HG03521 (cell line): ENCODE measurements around the gene ANP32A.

ENCODE experiments used
- ATAC-seq: cut with Tn5 transposase; IDR thresholded peaks from one replicate; pipeline ENCODE4 v1.9.1; 2021; ENCODE audit warnings: mild to moderate bottlenecking, moderate library complexity; ENCODE audit not compliant: unreplicated experiment

Gene ANP32A

DNA sequence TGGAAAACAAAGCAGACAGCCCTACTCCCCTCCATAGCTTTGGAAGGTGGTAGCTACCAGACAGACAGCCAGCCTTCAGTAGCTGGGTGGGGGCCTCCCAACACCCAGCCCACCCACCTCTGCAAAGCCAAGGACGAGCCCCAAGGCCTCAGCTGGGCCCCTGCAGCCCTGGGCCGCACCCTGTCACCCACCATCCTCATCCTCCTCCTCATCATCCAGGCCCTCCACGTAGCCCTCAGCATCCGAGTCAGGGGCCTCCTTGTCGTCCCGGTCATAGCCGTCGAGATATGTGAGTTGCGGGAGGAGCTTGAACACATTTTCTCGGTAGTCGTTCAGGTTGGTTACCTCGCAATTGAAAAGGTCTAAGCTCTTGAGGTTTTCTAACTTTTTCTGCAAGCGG lies 36.5 kb downstream of the ANP32A start:
- ATAC-seq: no peak

DNA sequence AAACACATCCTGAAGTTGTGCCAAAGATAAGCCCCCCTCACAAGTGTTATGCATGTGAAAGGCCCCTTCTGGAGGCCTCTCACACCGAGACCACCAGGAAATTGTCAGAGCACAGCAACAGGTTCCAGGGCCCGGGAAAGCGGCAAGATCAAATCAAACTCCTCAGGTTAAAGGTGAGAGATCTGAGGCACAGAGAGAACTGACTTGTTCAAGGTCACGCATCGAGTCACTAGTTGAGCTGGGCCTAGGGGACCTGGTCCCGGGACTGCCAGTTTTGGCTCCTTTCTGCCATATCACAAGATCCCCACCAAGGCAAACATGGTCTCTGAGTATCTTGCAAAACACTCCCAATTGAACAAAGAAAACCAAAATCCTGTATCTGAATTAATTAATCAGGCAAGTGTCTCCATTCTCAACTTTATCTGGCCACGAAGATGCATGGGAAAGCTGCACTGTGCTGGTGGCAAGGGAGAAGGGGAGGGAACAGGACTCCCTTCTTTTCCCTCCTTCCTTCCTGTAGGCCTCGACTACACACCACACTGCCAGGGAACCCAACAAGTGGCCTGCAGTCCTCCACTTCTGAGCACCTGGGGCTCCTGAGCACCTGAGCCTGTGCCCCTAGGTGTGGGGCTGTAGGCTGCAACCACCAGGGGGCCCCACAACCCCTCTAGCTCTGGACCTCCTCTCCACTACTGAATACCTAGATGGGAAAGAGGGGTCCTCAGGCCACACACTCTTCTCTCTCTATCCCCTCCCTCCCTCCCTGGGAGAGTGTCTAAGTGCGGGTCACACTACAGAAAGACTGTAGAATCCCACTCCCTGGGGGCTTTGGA lies 37.3 kb downstream of the ANP32A start:
- ATAC-seq: no peak

DNA sequence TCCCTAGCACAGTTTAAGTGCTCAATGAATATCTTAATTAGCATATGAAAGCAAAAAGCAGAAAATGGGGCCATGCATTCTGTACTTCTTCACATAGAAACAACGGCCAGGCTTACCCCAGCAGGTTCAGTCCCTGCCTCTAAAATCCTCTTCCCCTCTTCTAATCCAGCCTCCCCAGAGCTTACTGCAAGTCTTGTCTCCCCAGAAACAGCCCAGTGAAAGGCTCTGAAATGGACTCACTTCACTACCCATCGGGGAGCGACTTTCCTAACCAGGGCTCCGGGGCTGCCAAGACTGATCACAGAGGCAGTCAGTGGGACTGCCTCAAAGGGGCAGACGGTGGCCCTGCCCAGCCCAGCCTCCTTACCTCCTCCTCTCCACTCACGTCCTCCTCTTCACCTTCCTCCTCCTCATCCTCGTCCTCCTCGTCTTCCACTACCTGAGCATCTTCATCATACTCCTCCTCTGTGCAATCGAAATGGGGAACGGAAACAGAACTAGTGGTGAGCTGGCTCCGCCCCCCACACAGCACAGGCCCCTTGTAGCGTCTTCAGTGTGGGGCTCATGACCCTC lies 38.0 kb downstream of the ANP32A start:
- no peak for ATAC-seq

DNA sequence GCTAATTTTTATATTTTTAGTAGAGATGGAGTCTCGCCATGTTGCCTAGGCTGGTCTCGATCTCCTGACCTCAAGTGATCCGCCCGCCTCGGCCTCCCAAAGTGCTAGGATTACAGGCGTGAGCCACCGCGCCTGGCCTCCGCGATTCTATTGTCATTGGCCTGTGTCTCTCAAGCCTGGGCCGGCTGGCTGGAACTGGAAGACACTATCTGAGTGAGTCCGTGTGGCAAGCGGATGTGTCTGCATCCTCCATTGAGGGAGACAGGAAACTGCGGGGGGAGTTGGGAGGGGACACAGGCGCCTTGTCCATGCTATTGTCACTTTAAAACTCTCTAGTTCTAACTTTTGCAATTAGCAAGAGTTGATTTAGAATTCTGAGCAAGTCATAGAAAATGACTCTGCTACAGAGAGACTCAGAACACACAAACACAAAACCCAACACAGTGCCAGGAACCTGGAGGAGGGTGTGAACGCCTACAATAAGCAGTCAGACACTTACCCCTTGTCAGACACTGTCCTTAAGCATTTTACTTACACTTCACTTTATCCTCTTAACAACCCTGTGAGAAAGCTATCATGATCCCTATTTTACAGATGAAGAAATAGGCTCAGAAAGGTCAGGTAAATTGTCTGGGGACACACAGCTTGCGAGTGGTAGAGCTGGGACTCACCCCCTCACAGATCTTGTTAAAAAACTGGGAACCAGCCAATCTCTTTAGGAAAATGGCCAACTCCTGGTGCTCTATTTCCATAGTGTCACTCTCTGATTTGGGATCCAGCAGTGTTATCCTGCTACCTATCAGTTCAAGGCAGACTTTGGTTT lies 38.7 kb downstream of the ANP32A start:
- ATAC-seq: no peak

DNA sequence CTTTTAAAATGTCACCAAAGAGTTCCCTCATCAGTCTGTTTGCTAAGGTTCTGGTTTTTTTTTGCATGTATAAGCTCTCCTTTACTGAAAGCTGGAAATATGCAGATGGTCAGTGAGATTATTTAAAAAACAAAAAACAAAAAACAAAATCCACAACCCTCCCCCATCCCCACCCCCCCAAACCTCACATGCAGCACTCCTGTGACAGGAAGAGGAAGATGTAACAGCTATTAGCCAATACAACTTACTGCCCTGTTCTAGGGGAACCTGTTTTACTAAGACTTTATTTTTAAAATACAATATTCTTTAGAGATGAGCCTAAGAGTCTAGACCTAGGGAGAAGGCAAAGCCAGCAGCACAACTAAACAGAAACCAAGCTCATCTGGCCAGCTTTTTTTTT lies 39.5 kb downstream of the ANP32A start:
- ATAC-seq: no peak

DNA sequence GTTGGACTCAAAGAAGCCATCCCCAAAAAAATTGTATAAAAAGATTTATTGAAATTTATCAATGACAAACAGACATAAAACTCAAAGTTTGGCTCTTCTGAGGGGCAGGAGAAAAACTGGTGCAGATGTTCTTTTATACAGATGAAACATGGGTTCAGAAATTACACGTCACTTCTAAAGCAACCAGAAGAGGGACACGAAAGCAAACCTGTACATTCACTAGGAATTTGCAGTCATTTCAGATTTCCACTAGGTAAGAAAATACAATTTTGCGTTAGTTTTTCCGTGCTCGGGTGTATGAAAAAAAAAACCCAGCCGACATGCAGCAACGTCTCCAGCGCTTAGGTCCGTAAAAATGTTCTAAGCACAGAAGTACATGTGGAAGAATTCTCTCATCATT lies 41.8 kb downstream of the ANP32A start:
- ATAC-seq: no peak

DNA sequence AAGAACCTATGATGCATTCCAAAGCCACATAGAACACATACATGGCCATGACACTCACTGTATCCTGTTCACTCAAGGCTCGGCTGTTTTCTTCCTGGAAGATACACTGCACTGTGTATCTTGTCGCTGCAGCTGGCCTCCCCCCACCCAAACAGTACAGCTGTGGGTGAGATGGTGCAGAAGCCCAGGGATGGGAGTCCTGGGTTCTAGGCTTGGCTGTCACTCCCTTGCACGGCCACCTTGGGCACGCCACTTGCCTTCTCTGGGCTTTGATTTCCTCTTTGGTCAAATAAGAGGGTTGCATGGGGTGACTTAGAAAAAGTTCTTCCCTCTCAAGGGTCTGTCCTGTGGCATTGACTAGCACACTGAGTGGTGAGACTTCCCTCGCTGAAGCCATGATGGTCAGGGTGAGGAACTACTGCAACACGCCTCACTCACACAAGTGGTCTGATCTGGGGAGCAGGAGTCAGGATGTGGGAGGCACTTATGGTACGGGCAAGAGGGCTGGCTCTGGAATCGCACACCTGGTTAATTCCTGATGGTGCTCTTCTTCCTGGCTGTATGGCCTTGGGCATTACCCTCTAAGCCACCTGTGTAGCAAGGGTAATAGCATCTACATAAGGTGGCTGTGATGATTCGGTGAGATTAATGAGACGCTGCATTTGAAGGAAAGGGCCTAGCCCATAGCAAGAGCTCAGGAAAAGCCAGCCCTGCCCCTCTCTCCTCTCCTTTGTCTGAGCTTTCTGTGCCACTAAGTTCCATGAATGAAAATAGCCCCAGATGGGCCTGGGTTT lies 44.0 kb downstream of the ANP32A start:
- ATAC-seq: no peak

DNA sequence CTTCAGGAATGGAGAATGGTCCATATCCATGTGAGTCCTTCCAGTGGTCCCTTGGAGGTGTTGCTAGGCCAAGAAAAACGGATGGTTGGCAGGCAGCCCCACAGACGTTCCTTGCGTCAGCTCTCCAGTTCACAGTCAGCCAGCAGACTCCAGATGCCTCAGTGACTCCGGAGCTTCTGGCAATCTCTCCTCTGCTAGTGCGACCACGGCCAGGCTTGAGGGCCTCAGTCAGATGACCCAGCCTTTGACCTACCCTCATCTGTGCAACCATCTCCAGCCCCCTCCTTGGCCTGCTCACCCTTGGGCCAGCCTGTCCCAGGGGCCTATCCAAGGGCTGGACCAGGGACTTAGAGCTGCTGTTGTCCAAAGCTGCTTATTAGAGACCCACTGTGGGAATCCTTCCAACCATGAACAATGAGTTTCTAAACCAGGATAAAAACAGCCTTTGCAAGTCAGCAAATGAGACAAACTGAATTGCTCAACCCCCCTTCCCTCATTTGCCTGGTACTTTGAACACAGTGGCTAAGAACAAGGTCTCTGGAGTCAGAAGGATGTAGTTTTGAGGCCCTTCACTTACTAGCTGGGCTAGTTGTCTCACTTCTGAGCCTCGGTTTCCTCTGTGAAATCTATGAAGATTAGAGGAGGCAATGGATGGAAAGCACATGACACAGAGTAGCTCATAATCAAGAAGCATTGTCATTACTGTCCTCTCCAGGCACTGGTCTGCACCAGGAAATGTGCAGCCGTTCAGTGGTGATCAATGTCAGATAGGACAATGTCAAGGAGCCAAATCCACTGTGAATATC lies 44.8 kb downstream of the ANP32A start:
- ATAC-seq: no peak

DNA sequence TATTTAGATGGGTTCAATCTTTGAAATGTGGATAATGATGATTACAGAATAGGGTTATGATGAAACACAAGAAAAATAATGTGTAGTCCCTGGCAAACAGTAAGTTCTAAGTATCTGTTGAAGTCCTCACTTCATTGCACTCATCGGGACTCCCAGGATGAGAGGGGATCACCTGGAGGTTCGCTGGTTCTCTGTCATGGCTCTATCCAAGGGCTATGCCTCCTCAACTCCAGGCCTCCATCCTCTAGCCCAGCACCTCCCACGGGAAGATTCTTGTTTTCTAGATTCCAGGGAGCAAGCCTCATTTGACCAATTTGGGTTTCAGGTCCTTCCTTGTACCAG lies 45.5 kb downstream of the ANP32A start:
- ATAC-seq: no peak

DNA sequence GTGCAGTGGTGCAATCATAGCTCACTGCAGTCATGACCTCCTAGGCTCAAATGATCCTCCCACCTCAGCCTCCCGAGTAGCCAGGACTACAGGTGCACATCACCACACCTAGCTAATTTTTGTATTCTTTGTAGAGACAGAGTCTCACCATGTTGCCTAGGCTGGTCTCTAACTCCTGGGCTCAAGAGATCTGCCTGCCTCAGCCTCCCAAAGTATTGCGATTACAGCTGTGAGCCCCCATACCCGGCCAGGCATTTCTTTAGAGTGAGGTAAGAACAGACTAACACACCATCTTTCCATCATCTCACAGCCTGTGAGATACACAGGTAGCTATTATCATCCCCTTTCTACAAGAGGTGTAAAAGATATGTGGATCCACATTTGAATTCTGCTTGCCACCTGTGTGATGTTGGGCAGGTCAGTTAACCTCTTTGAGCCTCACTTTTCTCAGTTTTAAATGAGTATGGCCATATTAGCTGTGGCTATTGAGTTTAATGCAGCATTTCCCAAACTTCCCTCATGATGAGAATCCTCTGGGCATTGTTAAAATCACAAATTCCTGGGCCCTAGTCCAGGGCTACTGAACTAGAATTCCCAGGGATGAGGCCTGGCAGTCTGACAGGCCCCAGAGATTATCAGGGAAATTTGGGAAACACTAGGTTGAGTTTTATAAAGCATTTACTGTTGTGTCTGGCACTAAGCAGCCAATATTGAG lies 46.0 kb downstream of the ANP32A start:
- ATAC-seq: no peak

DNA sequence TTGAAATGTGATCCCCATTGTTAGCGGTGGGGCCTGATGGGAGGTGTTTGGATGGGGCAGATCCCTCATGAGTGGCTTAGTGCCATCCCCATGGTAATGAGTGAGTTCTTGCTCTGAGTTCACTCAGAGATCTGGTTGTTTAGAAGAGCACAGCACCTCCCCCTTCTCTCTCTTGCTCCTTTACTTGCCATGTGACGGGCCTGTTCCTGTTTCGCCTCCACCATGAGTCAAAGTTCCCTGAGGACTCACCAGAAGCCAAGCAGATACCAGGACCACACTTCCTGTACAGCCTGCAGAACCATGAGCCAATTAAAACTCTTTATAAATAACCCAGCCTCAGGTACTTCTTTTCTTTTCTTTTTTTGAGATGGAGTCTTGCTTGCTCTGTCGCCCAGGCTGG lies 46.6 kb downstream of the ANP32A start:
- ATAC-seq: no peak

DNA sequence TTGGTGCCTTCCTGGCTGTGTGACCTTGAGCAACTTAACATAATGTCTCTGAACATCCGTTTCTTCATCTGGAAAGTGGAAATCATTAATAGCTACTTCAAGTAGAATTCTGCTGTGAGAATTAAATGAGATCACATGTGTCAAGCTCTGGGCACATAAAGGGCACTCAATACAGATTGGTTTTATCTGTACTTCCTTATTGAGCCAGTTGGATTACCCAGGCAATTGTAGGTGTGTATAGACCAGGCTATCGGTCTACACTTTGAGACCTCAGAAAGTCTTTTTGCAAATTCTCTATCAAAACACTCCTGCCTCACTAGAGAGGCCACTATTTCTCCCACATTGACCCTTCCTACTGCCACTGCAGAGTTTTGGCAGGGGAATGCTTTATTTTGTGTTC lies 47.7 kb downstream of the ANP32A start:
- no peak for ATAC-seq

DNA sequence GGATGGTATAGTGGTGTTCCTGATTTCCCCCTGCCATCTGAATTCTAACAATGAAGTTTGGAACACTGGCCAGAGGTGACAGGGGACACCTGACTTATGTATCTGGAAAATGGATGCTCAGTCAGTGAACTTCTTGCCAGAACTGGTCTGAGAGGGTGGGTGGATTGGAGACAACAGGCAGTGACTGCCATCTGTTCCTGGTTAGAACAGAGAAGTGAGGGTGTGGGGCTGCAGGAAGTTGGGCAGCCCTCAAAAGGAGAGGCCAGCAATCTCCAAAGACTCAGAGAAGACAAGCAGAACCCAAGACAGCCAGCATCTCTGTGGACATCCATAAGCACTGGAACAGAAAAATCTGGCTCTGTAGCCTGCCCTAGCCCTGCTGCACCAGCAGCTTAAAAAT lies 50.5 kb downstream of the ANP32A start:
- ATAC-seq: no peak

DNA sequence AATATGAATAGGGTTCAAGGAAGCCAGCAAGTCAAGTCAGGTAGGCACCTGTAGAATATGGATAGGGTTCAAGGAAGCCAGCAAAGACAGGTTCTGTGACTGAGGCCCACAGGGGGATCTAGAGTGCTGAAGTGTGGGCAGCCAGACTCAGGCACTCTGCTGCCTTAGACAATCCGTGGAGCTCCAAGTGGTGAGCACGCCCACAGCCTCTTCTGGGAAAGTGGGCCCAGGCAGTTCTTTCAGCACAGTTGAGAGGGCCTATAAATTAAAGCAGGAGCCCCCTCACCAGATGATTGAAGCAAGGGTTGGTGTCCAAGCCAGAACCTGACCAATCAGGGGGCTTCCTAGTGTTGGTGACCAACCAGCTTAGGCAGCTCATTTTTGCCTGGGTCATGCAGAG lies 51.0 kb downstream of the ANP32A start:
- ATAC-seq: no peak

DNA sequence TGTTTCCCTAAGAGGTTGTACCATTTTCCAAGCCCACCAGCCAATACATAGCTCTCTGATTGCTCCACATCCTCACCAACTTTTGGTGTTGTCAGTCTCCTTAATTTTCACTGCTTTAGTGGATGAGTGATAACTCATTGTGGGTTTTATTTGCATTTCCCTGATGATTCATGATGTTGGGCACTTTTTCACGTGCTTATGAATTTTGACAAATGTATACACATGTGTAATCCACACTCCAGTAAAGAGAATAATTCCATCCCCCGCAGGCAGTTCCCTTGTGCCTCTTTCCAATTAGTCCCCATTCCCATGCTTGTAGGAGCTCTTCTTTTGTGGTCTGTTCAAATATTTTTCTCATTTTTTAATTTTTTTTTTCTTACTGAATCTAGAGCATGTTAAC lies 52.4 kb downstream of the ANP32A start:
- no peak for ATAC-seq

DNA sequence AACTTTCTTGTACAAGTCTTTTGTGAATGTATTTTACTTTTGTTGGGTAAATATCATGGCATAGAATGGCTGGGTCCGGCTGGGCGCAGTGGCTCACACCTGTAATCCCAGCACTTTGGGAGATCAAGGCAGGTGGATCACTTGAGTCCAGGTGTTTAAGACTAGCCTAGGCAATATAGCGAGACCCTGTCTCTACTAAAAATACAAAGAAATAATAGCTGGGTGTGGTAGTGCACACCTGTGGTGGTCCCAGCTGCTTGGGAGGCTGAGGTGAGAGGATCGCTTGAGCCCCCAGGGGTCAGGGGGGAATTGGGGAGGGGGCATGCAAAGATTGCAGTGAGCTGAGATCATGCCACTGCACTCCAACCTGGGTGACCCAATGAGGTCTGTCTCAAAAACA lies 52.9 kb downstream of the ANP32A start:
- no peak for ATAC-seq

DNA sequence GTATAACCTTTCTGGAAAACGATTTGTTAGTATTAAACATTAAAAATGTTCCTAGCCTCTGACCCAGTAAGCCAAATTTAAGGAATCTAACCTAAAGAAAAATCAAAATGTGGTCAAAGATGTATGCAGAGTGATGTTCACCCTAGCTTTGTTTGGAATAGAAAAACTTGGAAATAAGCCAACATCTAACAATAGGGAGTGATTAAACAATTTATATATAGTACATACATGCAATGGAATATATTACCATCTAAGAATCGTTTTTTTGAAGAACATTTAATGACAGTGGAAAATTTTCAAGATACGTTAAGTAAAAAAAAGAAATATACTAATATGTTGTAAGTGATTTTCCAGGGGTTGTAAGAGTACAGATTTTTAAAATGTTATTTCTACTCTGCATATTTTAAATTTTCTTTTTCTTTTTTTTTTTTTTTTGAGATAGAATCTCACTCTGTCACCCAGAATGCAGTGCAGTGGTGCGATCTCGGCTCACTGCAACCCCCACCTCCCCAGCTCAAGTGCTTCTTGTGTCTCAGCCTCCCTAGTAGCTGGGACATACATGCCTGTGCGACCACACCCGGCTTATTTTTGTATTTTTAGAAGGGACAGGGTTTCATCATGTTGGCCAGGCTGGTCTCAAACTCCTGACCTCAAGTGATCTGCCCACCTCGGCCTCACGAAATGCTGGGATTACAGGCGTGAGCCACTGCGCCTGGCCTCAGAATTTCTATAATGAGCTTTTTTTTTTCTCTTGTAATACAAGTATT lies 54.9 kb downstream of the ANP32A start:
- no peak for ATAC-seq

DNA sequence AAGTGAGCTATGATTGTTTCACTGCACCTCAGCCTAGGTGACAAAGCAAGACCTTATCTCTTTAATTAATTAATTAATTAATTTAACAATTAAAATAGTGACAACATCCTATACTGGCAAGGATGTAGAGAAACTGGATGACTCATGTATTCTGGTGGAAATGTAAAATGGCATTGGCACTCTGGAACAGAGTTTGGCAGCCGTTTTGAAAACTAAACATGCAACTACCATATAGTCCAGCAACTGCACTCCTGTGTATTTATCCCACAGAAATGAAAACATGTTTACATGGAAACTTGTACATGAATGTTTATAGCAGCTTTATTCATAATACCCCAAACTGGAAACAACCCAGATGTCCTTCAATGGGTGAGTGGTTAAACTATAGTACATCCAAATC lies 56.6 kb downstream of the ANP32A start:
- no peak for ATAC-seq

DNA sequence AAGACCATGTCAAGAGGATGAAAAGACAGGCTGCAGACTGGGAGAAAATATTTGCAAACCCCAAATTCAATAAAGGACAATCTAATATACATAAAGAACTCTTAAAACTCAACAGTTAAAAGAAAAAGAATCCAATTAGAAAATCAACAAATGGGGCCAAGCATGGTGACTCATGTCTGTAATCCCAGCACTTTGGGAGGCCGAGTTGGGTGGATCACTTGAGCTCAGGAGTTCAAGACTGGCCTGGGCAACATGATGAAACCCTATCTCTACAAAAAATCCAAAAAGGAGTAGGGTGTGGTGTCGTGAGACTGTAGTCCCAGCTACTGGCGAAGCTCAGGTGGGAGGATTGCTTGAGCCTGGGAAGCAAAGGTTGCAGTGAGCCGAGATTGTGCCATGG lies 57.6 kb downstream of the ANP32A start:
- no peak for ATAC-seq
